GM21576 (cell line): ENCODE measurements around the gene ARHGAP42.
A peak's percentile ranks its signal among the peaks of the same experiment; 100 is the strongest.

Experiments
- ATAC-seq: cut with Tn5 transposase; IDR thresholded peaks from one replicate; pipeline ENCODE4 v1.9.1; 2021; ENCODE audit warnings: mild to moderate bottlenecking, moderate library complexity; ENCODE audit not compliant: unreplicated experiment

The ARHGAP42 gene

GRCh38 chr11:100949443-100949842, 262.4 kb downstream of the ARHGAP42 start:
- ATAC-seq, result no peak

- ATAC-seq, result no peak
These were observed 268.2 kb downstream of the ARHGAP42 start for GRCh38 chr11:100955318-100955717.

GRCh38 chr11:100956351-100956750, 269.3 kb downstream of the ARHGAP42 start:
- no peak for ATAC-seq

GRCh38 chr11:100957499-100957898, 270.4 kb downstream of the ARHGAP42 start:
- ATAC-seq, result no peak

- no peak for ATAC-seq
These were observed 274.5 kb downstream of the ARHGAP42 start for GRCh38 chr11:100961633-100962032.

GRCh38 chr11:100963375-100963774, 276.3 kb downstream of the ARHGAP42 start:
- ATAC-seq, result no peak

DNA sequence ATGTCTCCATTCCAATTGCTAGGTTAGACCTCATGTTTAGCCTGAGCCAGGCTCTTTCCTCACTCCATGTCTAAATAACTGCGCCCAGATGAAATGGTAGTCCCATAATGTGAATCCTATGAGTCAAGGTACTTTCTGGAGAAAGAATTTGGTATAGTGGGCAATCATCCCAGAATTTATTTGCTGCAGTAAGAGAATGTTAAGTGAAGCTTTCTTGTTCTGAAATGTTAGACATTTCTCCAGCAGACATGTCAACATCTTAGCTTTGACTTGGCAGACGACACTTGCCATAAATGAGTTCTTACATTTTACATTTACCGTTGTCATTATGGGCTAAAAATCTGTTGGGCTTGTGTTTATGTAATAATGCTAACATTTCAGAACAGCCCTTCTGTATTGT, 277.3 kb downstream of the ARHGAP42 start:
- ATAC-seq, result no peak

DNA sequence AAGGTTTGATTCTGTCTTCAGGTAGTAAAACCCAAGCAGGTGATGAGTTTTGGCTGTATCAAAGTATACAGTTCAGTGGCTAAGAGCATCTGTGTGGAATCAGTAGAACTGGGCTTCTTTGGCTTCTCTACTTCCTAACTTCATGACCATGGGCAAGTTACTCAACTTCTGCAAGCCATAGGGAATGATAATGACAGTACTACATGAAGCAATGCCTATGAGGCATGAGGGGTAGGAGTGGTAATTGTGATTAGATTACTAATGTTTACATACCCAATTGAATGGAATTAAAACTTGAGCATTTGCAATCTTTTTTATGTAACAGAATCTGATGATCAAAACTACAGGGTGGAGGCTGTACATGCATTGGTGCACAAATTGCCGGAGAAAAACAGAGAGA, 278.3 kb downstream of the ARHGAP42 start:
- ATAC-seq, result no peak

- no peak for ATAC-seq
These were observed 279.3 kb downstream of the ARHGAP42 start for GRCh38 chr11:100966366-100966765.

GRCh38 chr11:100969008-100969407, 281.9 kb downstream of the ARHGAP42 start:
- ATAC-seq, result no peak

DNA sequence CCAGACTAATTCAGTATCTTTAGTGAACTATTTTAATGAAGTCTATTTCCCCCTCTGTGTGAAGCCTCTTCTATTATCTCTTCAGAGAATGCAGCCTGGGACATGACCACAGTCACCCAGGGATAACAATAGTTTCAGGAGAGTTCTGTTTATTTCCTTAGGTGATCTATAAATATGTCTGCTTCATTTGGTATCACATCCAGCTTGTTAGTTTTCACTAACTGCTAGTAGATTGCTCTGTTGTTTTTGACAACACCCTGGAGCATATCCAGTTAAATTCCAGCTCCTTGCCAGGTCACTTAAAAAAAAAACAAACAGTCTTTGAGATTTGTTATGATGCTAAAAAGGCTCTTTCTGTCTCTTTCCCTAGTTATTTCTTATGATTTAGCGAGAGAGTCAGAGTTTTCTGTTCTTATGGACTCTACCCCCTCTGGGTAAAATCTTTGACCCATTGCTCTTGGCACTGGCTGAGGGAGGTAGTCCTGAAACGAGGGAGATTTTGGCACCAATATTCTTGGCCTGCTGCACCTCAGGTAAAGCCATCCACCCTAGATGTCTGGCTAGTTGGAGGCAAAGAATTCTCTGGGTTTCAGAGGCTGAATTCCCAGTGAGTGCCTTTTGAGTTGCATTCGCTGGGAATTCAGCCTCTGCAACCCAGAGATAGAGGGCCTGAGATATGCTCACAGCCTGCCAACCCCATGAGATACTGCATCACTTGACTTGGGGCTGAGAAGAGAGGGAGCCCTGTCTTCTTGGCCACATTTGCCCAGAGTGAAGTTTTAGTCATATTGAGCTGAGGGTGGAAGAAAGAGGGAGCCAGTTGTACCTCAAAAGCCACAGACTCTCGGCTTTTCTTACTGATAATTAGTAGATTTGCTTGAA, 283.4 kb downstream of the ARHGAP42 start:
- ATAC-seq, result no peak

GRCh38 chr11:100972046-100972445, 285.0 kb downstream of the ARHGAP42 start:
- ATAC-seq, result no peak

- no peak for ATAC-seq
These were observed 291.4 kb downstream of the ARHGAP42 start for GRCh38 chr11:100978442-100978841.

GRCh38 chr11:100978939-100979338, 291.9 kb downstream of the ARHGAP42 start:
- no peak for ATAC-seq

GRCh38 chr11:100980156-100980555, 293.1 kb downstream of the ARHGAP42 start:
- no peak for ATAC-seq

DNA sequence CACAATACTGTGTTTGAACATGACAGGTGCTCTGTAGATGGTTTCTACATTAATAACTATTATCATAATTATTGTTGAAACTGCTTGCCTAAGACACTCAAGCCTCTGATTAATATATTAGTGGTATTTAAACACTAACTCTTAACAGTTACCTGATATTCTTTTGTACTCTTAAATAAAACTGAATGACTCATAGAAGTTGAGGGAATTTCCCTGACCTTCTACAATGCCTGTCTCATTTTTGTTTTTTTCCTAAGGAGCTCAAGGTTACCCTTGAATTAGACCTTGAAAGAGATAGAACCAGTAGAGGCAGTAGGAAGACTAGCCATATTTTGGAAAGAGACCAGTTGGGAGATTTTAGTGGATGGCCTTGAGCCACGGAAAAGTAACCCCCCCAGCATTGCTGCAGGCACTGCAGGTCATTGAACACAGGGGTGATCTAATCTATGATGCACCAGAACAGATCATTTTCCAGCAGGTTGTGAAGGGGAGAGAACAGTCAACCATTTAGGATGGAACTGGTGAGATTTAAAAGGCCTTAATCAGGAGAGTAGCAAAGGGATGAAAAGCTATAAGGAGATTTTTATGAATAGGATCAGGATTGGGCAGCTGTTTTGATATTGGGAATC, 294.2 kb downstream of the ARHGAP42 start:
- no peak for ATAC-seq

DNA sequence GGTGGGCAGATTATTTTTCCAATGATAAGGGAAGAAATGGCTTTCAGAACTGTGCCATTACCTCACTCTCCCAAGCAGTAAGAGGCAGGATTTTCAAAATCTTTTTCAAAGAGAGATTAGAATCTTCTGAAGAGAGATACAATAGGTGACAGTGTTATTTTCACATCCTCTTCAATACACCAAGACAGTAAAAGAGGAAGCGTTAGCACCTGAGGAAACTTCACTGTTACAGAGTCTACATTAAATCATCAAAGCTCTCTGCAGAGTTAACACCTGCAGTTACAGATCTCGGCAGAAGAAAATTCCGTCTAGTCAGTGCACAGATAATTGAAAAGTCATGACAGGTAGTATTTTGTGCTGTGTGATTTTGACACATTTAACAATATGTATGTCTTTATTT, 297.6 kb downstream of the ARHGAP42 start:
- peak; percentile 98 for ATAC-seq

GRCh38 chr11:100990931-100991330, 303.8 kb downstream of the ARHGAP42 start:
- ATAC-seq, result no peak

- ATAC-seq, result no peak
These were observed 304.5 kb downstream of the ARHGAP42 start for GRCh38 chr11:100991541-100991940.

- no peak for ATAC-seq
These were observed 307.9 kb downstream of the ARHGAP42 start for GRCh38 chr11:100994966-100995365.

DNA sequence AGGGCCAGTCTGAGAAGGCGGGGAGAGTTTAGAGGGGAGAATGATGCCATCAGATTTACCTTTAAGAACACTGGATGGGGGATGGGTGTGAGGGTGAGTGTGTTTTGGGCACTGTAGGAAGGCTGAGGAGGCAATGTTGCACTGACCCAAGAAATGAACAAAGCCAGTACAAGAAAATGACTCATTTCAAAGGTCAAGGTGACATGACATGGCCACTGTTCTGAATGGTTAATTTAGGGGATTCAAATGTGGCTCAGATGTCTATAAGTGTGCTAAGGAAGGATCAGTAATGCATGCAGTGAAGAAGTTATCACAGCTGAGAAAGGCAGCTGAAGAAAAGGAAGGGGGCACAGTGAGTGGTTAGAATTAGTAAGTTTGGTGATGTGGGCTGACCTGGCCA, 312.7 kb downstream of the ARHGAP42 start:
- no peak for ATAC-seq

DNA sequence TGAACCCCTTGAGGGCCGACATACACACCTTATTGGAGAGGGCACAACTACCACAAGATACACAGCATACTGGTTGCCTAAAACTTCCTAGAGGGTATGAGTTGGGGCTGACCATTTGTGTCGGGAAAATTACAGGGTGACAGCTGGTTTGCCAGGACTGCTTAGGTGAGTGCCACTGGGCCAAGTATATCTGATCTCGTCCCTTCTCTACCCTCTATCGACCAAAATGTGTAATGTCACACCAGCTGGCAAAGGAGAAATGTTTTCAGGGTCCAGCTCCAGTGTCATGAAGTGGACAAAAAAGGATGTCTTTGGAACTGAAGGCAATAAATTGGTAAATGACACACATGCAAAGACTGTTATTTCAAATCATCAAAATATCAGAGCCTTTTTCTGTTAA, 316.4 kb downstream of the ARHGAP42 start:
- peak; percentile 65 for ATAC-seq
